Hematopoietic multipotent progenitor cell treated with erythropoietin and hydrocortisone succinate and interleukin-3 and kit ligand, for 4 days (in vitro differentiated cells): ENCODE data around the gene LAGE3.
"Not testable (repeated sequence)": the region's sequence is repeated elsewhere in the genome, so short reads cannot be mapped to it uniquely, and the experiment has no call there.

ENCODE experiments used
- DNase-seq: peaks from one replicate; pipeline ENCODE4 v3.0.0-alpha.2; 2015

LAGE3 gene

DNA sequence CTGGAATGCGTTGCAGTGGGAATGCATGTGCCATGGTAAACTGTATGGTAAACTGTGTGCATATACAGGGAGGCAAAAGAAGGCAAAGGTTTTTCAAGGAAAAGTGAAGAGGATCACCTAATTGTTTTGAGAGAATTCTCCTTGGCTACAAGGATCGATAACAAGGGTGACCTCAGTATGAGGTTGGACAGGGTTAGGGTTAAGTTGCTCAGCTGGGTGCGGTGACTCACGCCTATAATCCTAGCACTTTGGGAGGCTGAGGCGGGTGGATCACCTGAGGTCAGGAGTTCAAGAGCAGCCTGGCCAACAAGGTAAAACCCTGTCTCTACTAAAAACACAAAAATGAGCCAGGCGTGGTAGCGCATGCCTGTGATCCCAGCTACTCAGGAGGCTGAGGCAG is 22.3 kb upstream of the LAGE3 start:
- not testable (repeated sequence) for DNase-seq

GRCh38 chrX:154496591-154497137 is 17.6 kb upstream of the LAGE3 start:
- not testable (repeated sequence) for DNase-seq

GRCh38 chrX:154495472-154495922 is 16.4 kb upstream of the LAGE3 start:
- DNase-seq = peak; percentile 89

DNA sequence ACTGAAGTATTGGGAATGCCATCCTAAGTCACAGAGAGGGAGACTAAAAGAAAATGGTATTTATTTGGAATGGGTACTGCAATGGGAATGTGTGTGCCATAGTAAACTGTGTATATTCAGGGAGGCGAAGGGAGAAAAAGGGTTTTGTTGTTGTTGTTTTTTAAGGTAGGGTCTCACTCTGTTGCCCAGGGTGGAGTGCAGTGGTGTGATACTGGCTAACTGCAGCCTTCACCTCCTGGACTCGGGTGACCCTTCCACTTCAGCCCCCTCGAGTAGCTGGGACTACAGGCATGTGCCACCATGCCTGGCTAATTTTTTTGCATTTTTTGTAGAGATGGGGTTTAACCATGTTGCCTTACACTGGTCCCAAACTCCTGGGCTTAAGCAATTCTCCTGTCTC is 15.6 kb upstream of the LAGE3 start:
- DNase-seq = no peak

GRCh38 chrX:154490414-154491083 is 11.5 kb upstream of the LAGE3 start, which contains the start of gene SLC10A3:
SLC10A3 (minus strand) TSS chrX:154490629; CDS start chrX:154488940, 1,689 bp downstream.
- DNase-seq = peak; percentile 96

DNA sequence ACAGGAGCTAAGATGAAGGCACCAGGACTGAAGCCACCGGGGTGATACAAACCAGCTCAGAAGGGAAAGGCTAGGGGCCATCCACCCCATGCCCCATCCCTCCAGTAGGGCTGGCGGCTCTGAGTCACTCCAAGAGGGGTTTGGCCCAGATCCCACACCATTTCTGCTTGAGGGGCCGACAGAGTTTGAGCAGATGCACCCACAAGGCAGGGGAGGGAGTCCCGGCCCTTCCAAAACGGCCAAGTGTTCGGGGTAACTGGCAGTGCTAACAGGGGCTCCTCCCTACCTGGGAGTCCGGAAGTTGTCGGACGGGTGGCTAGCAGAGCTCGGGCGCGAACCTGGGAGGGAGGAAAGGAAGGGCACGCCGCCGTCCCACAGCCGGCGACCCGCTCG is 10.9 kb upstream of the LAGE3 start:
- peak; percentile 57 for DNase-seq

- no peak for DNase-seq
Observed at GRCh38 chrX:154489182-154489581, 10.1 kb upstream of the LAGE3 start.

DNA sequence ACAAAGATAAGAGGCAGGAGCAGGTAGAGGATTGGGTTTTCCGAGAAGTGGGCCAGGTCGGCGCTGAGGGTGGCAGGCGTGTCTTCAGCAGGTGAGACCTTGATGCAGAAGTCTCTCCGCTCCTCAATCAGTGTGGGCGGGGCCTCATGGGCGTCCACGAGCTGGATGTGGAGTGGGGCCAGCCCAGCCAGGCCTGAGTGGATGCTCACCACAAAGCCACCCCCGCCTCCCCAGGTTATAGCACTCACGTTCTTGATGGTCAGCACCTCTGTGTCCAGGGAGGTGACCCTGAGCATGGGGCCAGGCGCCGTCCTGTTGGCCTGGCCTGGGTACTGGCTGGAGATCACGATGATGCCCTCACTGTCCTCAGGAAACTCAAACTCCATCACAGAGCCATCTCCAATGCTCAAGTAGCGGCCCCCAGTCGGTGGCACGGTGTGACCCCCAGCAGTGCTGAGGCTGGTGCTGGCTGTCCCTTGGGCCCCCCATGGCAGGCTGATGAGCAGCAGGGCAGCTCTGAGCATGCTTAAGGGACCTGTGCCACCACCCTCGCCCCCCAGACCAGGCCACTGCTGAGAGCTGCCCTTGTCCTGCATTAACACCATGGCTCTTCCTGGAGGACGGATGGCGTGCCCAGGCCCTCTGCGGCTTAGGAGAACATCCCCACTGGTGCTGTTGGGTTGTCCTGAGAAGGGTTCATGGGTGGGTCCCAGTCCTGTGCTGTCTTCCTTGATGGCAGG is 9.4 kb upstream of the LAGE3 start:
- DNase-seq = no peak

GRCh38 chrX:154487518-154488290 is 8.6 kb upstream of the LAGE3 start:
- no peak for DNase-seq

DNA sequence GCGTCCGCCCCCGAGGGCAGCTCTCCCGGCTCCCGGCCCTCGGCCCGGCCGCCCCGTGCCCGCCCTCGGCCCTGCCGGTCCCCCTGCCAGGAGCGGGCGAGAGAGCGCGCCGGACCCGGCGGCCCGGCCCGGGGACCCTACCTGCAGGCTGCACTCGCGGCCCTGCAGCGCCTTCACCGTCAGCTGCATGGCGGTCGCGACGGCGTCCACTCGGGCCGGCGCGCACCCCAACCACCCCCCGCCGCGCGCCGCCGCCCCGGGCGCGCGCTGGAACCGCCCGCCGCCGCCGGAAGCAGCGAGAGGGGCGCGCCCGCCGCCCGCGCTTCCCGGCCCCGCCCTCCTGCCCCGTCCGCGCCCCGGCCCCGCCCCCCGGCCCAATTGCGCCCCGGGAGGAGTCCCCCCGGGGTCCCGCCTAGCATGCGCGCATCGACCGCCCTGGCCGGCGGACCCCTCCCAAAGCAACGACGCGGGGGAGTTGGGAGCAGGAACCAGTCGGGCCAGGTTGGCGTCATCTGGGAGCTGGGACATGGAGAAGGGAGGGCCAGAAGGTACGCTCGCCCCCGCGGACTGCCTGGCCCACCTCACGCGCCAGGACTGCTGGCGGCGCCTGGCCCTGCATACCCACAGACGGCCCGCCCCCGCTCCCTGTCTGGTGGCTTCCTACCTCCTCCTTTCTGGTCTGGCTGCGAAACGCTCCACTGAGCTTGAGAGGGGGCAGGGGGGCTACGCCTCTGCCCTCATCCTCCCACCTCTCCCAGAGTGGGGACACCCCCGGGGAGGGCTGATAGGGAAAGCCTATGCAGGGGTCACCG is 7.5 kb upstream of the LAGE3 start, which contains the start of gene UBL4A:
TSS of gene UBL4A (minus strand) at position 220 of the 812 bp plus-strand sequence. CDS start at position 189, 31 bp downstream.
- peak; percentile 78 for DNase-seq

DNA sequence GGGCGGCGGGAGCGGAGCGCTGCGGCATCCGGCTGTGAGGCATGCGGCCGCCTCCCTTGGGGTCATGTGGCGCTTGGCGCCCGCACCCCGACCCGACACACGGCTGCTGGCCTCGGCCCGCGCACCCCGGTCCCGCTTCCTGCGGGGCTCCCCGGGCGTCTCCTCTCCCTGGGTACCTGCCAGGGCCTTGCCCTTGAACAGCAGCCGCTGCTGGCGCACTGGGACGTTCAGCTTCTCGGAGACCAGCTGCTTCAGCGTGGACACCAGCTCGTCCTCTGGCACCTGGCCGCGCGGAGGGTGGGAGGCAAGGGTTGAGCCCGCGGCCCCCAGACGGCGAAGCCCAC is 6.9 kb upstream of the LAGE3 start:
- peak; percentile 37 for DNase-seq

- DNase-seq = no peak
Observed at GRCh38 chrX:154485150-154486051, 6.3 kb upstream of the LAGE3 start.

- peak; percentile 72 for DNase-seq
Observed at GRCh38 chrX:154484255-154485149, 5.4 kb upstream of the LAGE3 start.

- DNase-seq = no peak
Observed at GRCh38 chrX:154483325-154483724, 4.2 kb upstream of the LAGE3 start.

GRCh38 chrX:154482786-154483185 is 3.7 kb upstream of the LAGE3 start:
- no peak for DNase-seq

GRCh38 chrX:154481911-154482601 is 3.0 kb upstream of the LAGE3 start:
- DNase-seq = no peak

GRCh38 chrX:154481195-154481594 is 2.1 kb upstream of the LAGE3 start:
- DNase-seq = no peak

- no peak for DNase-seq
Observed at GRCh38 chrX:154477891-154478477, 1.1 kb downstream of the LAGE3 start.

DNA sequence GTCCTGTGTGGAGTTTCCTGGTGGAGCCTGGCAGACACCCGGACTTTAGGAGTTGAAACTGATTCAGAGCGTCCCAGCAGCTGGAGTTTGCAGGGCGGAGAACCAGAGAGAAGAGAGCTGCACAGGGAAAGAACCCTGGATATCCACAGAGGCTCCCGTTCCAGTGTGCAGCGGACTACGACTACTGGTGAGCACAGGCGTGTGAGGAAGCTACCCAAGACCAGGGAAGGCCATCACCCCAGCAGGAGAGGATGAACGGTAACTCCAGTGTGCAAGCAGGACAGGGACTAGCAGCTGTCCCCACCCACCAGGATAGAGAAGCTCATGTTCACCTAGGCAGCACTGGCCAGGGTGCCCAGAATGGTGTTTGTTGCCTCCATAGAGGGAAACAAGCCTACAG is 2.3 kb downstream of the LAGE3 start:
- no peak for DNase-seq
